ENCODE measurements around the gene PFDN6.
A peak's percentile ranks its signal among the peaks of the same experiment; 100 is the strongest.

PFDN6 gene

GRCh38 chr6:33296797-33297405, 7.5 kb downstream of the PFDN6 start:
- no peak for DNase-seq

GRCh38 chr6:33297406-33297955, 8.1 kb downstream of the PFDN6 start:
- no peak for DNase-seq

- DNase-seq = no peak
Measured at GRCh38 chr6:33297956-33298772, 8.8 kb downstream of the PFDN6 start.

- DNase-seq = peak in 1 of 2 experiments; percentile 57
Measured at GRCh38 chr6:33298773-33299236, 9.4 kb downstream of the PFDN6 start, which contains the start of gene RGL2. TSS of gene RGL2 (minus strand) at chr6:33298942. CDS start at chr6:33298610, 332 bp downstream.

- DNase-seq = peak; percentile 92 to 95
Measured at GRCh38 chr6:33299237-33299944, 10.0 kb downstream of the PFDN6 start.

- no peak for DNase-seq
Measured at GRCh38 chr6:33301877-33302276, 12.5 kb downstream of the PFDN6 start.

GRCh38 chr6:33304216-33304615, 14.8 kb downstream of the PFDN6 start:
- DNase-seq = no peak

GRCh38 chr6:33305052-33305451, 15.7 kb downstream of the PFDN6 start:
- no peak for DNase-seq

GRCh38 chr6:33306356-33306755, 17.0 kb downstream of the PFDN6 start:
- no peak for DNase-seq

GRCh38 chr6:33312361-33313104, 23.1 kb downstream of the PFDN6 start:
- peak; percentile 37 to 52 for DNase-seq

GRCh38 chr6:33313105-33313708, 23.8 kb downstream of the PFDN6 start:
- DNase-seq = no peak

- no peak for DNase-seq
Measured at GRCh38 chr6:33313709-33314514, 24.5 kb downstream of the PFDN6 start, which contains the start of gene TAPBP. TSS of gene TAPBP (minus strand) at chr6:33314078. CDS start at chr6:33314041, 37 bp downstream.

GRCh38 chr6:33314515-33314942, 25.1 kb downstream of the PFDN6 start:
- peak in 1 of 2 experiments; percentile 13 for DNase-seq

GRCh38 chr6:33314943-33315792, 25.8 kb downstream of the PFDN6 start:
- DNase-seq = peak; percentile 7 to 38

- DNase-seq = no peak
Measured at GRCh38 chr6:33315793-33316602, 26.6 kb downstream of the PFDN6 start.

- DNase-seq = no peak
Measured at GRCh38 chr6:33316603-33317418, 27.4 kb downstream of the PFDN6 start.

- DNase-seq = no peak
Measured at GRCh38 chr6:33317419-33317668, 27.9 kb downstream of the PFDN6 start.

- peak; percentile 93 for DNase-seq
Measured at GRCh38 chr6:33317669-33318425, 28.4 kb downstream of the PFDN6 start, which contains the start of gene ZBTB22. TSS of gene ZBTB22 (minus strand) at chr6:33317744. CDS start at chr6:33316916, 828 bp downstream.

Data from NCI-H1930 (cell line).